Measurements from ENCODE around the gene ANXA10. TPM values are rescaled to one million over a fixed set of nuclear protein-coding genes. Genes with fewer than 3 reads are reported as not detected.

Gene ANXA10
- total RNA-seq, 2 donors from 2014 or later = not detected

DNA sequence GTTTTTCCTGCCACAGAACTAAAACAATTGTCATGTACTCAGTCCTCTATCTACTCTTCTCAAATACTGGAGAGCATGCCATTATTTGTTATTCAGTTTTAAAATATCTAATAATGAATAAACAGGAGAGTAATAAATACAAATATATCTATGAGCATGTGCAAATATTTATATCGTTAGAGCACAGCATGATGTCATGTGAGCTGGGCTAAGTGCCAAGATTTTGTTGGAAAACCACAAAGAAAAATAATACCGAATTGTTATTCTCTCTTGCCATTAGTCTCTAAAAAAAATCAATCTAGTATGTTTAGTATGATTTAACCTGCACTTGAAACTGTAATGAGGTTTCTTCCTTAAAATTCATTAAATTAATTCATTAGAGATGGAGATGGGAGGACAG is 129.0 kb downstream of the ANXA10 start:
- Histone ChIP-seq H3K27me3 (no peaks in the 10 kb centered on the region), H3K36me3 (peaks cover 13% of the 10 kb centered on the region)
- DNase-seq (ENCODE audit: low spot score) = no peak

More for the DNA sequence above, 129.0 kb downstream of the ANXA10 start:
- Histone ChIP-seq H3K4me3 (no peak overlapping the region), H3K9me3 (no peaks in the 10 kb centered on the region), H3K4me1 (no peaks in the 10 kb centered on the region), H3K27ac (no peak overlapping the region)
- TF ChIP-seq CTCF (IDR thresholded peaks at IDR 0.05) = no peak

Other genes starting within 250 kb of the ANXA10 start
- 10 to 100 TPM in 1 of 2 donors, 1 to 10 TPM in 1; 9.2 to 10.7 TPM for gene DDX60, start 226.2 kb downstream of the ANXA10 start, total RNA-seq